Right renal cortex interstitium (tissue), 3 donors: ENCODE data around the gene CSRP2. TPM values are rescaled to one million over a fixed set of nuclear protein-coding genes. Genes with fewer than 3 reads are reported as not detected.

Experiments used
- DNase-seq, 3 donors: peaks; one replicate each; pipeline ENCODE4 v3.0.0-alpha.2; 2013; ENCODE audit warnings: low read depth in 3 of 3, low spot score in 2 of 3
- polyA plus RNA-seq, 3 donors: library from polyadenylated mRNA; unstranded; fragments of 120-200 nt; gene quantifications; one replicate each; pipeline ENCODE4 v1.2.1, GENCODE V29; 2013; ENCODE audit not compliant: insufficient read length in 3 of 3

The CSRP2 gene
- polyA plus RNA-seq, 3 donors: 90.7 to 105 (median 96.0) TPM

DNA sequence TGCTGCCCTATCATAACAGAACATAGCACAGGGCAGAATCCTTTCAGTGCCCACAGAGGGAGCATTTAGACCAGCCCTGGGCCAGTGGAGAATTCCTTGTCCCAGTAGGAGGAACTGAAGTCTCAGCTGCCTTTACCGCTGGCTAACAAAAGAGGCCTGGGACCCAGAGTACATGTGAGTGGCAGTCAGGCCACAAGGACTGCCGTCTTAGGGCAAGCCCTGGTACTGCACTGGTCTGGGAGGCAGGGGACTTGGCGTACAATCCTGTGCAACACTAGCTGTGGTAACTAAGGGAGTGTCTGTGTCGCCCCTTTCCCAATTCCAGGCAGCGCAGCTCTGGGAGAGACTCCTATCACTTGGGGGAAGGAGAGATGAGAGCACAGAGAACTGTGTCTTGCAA is 17.0 kb upstream of the CSRP2 start:
- DNase-seq: no peak

DNA sequence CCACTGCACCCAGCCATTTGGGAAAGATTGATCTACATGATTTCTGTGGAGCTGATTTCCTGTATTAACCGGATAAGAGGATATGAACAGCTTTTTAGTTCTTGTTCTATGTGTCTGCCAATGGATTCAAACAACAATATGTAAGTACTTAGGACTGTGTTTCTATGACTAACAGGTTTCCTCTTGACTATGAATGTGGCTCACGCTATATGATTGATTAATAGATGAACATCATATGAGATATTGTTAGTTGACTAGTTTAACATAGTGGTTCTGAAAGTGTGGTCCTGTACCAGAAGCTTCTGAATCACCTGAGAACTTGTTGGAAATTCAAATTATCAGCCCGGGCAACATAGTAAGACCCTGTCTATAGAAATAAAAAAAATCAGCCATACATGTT is 12.8 kb upstream of the CSRP2 start:
- no peak for DNase-seq

DNA sequence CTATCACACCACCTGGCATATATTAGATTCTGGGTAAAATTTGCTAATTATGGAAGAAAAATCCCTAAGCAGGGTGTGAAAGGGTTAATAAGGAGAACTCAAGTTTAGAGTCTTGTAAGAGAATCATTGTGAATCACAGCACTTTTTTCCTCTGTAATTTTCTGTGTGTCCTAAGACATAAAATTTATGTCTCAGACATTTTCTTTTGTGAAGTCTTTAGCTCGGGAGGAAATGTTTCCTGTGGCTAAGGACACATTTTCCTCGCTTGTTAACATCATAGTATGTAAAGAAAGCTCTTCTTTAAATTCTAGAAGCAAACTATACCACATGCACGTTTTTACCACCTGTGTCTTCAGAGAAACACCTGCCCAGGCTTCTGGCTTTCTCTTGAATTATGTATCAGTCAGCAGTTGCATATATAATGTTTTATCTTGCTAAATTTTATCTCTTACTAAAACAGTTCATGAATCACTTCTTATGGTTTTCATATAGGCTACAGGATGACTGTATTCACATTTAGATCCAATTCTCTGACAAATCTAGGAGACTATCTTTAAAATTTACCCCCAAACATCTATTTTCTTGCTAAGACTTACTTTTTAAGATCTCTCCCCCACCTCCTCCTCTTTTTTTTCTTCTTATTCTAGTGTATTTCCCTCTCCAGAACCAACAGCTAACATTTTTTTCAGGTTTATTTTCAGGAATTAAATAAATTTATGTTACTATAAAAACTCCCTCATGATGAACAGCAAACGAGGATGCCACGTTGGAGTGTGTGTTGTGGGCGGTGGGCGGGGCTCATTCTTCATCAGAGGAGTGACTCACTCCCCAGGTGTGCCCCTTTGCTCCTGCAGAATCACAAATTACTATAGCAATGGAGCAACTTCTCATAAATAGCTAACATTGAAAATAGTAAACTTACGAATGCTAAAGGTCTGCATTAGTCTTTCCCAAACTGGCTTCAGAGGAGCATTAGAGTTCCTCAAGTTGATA is 11.6 kb upstream of the CSRP2 start:
- DNase-seq: no peak

DNA sequence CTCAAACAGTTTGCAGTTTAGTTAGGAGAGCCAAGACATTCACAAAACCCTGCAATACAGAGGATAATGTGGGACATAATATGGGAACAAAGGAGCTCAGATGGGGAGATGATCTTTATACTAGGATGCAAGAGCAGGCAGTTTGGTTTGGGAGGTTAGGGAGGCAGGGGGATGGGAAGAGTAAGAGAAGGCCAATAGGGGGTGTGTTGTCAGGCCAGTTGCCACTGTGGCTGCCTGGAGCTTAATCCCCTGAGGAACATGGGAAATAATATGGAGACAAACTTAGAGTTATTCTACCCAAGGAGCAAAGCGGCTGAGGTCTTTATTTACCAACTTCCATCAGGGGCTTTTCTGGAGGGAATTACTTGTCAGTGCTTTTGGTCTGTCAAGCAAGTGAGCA is 10.0 kb upstream of the CSRP2 start:
- DNase-seq: no peak

DNA sequence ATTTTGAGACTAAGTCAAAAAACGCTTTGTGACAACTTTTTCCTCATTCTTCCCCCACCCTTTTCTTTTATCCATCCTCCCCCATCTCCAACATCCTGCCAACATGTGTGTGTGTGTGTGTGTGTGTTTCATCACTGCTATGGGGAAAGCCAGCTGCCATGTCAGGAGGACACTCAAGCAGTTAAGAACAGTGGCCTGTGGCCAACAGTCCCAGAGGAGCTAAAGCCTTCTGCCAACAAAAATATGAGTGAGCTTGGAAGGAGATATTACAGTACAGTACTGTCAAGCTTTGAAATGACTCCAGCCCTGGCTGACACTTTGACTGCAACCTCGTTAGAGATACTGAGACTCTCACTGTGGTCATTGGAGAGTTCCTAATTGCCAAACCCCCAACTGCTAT is 5.0 kb upstream of the CSRP2 start:
- DNase-seq: no peak

DNA sequence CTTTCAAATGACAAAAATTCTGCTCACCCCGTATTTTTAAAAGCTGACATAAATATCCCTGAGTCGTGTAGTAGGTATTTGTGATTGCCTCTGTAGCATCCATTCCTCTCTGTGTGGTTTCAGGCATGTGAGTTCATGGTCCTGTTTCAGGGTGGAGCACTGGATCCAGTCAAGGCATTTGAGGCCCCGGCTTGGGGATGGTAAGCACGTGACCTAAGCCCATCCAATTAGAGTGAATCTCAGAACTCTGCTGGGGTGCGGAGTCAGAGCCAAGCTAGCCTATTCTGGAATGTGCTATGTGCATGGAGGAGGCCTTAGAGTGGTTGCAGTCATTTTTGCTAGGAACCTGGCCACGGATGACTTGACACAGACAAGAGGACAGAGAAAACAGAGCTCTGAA is 4.3 kb upstream of the CSRP2 start:
- DNase-seq: no peak

DNA sequence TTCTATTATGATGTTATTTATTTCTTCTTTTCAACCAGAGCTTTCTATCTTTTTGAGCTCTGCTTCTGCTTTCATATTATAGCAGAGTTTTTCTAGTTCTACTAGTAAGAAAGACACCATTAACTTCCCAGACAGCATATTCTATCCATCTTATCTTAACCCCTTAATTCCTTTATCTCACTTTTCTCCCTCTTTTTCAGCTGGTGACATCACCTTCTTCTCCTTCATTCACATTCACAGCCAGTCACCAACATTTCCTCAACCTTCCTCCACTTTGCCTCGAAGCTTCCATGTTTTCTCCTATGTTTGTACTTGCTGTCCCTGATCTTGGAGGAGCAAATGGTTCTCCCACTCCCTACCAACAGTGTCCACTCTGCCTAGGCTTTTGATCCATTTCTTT is 3.5 kb upstream of the CSRP2 start:
- DNase-seq: no peak

DNA sequence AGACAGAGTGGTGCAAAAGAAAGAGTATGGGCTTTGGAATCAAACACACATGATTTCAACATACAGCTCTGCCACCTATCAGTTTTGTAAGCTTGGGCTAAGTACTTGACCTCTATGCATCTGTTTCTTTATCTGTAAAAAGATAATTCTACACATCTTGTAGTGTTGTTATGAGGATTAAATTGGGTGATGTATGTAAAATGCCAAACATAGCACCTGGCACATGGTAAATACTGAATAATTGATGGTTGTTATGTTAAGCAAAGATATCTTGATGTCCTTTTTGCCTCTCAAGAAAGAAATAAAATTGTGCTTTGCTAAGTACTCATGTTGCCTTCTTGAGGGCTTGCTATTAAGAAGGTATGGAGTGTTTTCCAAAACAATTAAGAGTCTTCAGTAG is 2.3 kb upstream of the CSRP2 start:
- DNase-seq: no peak

DNA sequence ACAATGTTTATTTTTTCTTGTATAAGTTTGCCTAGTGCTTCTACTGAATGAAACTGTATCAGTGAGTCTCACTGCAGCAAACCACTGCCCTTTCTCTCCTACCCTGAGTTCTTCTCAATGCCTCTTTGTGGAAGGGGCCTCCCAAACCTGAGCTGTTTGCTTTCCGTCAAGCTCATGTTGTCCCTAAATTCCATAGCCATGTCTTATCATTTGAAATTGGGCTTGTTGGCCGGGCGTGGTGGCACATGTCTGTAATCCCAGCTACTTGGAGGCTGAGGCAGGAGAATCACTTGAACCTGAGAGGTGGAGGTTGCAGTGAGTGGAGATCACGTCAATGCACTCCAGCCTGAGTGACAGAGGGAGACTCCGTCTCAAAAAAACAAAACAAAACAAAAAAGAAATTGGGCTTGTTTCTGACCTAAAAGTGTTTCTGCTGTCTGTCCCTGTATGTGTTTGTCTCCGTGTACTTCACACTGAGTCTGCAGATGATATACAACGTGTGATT is 1.8 kb upstream of the CSRP2 start:
- no peak for DNase-seq

DNA sequence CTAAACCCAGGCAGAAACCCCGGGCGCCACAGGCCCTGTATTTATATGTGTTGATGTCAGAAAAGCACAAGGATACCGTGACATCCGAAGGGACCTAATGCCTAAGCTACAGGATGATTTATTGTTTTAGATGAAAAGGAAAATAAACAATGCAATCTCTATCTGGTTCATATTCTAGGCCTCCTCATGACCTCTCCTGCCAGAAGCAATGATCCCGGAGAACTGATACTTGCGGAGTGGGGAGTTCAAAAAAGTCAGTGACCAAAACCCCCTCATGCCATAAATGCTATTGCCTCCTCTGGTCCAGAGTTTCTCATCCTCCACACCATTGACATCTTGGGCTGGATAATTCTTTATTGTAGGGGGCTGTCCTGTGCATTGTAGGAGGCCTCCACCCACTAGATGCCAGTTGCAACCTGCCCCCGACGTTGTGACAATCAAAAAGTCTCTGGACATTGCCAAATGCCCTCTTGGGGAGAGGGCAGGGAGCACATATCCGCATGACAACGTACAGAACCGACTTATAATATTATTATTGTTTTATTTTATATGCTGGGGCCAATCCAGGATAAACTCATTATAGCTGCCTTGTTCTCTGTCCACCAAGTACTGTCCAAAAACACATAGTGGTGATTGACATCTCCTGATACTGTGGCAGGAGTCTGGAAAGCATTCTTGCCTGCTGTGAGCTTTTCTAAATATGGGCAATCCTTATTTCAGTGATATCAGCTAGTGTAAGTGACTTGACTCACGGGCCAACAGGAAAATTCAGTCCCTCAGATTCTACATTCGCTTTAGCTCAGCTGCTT is 1.1 kb upstream of the CSRP2 start:
- DNase-seq: no peak

DNA sequence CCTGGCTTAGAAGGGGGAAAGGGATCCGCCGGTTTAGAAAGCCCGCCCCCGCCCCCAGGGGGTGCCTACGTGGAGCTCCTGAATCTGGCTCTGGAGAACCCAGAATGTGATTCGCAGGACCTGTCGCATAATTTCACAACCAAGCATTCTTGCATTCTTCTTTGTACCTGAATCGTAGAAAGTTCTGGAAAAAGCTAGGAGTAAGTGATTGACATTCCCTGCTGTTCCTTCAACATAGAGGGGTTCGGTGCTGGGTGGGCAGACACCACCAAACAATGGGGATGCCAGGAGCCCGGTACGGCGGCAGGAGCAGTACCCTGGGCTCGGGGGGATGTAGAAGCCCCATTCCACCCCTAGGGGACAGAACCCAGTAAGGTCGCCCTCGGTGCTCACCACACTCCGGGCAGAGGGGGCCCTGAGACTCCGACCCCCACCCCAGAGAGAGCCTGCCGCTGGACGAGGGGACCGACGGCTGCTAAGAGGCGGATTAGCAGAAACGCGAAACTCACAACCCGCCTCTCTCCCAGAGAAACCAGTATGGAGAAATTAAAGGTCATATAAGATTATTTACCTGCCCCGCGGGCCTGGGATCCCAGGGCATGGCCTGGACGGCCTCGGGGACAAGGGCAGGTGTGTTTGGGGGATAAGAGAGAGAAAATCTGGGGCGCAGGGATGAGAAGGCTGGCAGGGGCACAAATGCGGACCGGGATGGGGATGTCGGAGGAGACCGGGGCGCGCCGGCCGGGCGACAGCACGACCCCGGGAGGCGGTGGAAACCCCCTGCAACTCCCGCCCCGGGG is 520 bp downstream of the CSRP2 start:
- no peak for DNase-seq

DNA sequence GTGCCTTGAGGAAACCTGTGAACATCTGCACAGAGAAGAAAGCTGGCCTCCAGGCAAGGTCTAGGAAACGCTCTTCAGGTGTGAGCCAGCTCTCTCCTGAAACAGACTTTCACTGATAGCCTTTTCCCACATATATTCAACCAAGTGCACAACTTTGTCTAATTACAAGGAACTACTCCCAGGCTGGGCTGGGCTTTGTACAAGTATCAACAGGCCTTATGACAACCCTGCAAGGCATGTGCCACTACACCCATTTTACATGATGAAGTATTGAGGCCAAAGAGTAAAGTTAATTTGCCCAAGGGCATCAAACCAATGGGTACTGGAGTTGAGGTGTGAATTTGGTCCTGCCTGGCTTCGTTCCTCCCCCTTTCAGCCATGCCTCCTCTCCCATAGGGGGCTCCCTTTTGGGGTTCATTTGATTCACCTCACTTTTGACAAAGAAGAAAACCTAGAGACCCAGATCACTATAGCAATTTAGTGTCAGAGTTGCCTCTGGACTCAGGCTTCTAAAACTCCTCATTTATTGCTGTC is 2.1 kb downstream of the CSRP2 start:
- DNase-seq: no peak

DNA sequence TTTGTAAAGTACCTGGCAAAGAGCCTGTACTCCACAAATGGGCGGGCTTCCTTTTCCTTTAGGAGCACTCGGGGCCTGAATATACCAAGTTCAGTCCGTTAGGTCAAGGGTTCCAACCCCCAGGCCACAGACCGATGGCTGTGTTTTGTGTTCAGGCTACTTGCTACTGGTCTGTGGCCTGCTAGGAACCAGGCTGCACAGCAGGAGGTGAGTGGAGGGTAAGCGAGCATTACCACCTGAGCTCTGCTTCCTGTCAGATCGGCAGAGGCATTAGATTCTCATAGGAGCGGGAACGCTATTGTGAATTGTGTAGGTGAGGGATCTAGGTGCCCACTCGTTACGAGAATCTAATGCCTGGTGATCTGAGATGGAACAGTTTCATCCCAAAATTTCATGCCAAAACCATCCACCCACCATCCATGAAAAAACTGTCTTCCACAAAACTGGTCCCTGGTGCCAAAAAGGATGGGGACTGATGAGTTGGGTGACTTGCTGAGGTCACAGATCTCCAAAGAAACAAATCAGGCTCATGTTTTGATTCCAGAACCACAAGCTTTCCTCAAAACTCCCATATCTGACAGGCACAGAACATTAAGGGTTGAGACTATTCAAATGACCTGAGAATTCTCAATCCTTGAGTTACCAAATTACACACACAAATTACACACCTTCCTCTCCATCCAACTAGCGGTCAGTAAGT is 4.2 kb downstream of the CSRP2 start:
- no peak for DNase-seq

DNA sequence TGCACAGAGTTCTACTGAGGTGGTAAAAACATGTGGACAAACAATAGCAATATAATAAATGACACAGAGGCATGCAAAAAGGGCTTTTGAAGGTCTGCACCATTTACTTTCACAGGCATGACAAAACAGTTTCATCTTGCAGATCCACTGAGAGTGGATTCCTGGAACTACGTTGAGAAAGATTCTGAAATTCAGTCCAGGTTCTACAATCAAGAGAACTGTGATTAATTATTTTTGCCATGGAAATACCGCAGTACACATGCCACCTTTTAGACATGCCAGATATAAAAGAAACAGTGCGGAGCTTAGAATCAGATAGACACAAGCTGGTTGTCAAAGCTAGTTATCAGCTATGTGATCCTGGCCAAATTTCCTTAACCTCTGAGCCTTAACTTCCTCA is 4.8 kb downstream of the CSRP2 start:
- no peak for DNase-seq

DNA sequence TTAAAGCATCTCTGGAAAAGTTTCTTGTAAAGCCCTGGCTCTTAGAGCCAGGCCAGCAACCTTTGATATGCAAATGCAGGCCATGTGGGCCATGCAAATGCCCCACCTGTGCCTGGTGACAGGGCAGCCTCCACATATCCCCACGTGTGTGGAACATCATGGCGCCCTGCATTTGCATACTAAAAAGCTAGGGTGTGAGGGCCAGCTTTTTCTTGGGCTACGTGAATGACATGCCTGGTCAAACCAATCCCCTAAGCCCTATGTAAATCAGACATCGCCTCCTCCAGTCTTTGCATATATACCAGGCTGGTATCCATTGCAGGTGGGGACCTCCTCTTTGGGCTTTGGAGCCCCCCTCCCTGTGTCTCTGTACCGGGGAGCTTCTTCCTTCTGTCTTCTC is 6.4 kb downstream of the CSRP2 start:
- no peak for DNase-seq

DNA sequence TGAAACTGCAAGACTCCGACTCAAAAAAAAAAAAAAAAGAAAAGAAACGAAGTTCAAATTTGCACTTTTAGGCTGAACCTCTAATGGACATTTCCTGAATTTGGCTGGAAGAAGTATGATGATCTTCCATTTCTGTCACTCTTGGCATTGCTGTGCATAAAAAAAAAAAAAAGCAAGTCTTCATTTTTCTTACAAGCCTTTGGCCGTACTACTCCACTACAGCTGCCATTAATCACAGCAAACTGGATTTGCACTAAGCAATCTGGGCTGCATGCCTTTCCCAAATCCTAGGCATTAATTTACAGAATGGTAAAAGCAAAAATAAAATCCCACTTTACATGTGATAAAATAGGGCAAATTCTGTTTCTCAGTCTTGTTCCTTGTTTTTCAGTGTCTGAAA is 7.1 kb downstream of the CSRP2 start:
- no peak for DNase-seq

DNA sequence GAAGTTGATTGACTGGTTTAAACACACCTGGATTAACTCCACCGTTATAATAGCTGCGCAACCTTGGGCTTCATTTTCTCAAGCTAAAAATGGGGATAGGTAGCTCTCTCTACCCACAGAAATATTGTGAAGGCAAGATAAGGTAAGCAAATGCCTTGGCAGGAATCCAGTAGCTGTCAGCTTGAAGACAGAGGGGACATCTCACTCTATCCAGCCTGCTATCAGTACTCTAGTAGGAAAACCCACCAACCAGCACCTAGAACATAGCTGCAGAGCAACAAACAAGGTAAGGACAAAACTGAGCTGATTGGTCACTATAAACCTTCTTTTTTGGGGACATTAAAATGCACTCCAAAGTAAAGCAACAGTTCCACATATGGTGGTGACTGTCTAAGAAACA is 7.7 kb downstream of the CSRP2 start:
- DNase-seq: no peak

DNA sequence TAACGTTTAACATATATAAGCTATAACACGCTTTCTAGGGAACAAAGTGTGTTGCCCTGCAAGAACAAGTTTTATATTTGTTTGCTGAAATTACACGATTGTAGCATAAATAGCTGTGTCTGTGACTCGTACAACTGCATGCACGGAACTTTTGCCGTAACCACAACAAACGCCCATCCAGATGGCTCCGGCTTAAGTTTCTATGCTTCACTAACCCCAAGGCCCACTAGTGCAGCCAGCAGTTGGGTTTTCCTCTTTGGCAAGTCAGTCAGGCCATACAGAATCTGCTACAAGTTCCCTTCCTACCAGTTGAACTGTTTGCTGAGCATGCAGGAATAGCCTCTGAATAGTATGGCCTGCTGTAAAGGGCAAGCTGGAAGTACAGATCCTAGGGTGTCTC is 12.1 kb downstream of the CSRP2 start:
- DNase-seq: peak in 1 of 3 donors; percentile 42

DNA sequence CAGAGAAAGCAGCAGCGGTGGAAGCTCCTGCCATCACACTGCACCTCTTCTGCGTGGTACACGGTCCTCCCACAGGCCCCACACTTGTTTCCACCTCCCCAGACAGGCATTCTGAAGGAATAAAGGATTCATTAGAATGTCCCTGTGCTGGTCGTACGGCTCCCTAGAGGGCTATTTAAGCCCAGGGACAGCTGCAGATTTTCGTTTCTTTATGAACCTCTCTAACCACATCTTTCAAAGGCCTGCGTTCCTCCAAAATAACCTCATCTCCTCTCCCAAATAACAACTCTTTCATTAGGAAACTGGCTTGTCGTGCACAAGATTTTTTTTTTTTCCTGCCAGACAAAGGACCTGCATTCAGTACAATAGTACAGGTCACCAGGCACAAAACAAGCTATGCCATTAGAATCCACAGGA is 12.7 kb downstream of the CSRP2 start:
- no peak for DNase-seq
